Measurements from ENCODE around the gene LYVE1.

The LYVE1 gene

DNA sequence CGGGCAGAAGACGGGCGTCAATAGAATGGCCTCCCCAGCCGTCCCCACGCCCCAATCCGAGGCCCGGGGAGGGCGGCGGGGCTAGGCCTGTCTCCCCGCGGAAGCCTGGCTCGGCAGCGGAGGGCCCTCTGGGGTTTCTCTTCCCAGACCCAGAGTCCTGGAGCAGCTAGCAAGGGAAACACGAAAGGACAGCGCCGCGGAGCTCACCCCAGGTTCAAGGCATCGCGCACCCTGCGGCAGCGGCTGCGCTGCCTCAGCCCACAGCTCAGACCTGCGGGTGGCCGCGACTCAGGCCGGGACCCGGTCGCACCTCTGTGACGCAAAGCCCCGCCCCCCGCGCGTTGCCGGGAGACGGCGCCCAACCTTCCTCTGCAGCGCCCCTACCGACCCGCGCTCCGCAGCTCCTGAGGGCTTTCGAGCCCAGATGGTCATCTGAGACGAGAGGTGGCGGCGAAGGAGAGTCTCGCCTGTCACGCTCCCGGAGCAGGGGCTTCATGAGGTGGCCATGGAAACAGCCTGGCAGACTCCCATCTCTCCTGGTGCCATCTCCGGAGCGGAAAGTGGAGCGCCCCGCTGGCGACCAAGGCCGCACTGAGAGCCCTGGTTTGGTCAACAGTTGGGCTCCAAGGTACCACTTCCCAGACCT lies 27.4 kb downstream of the LYVE1 start, which contains the start of gene RNF141:
Gene RNF141 (minus strand): TSS at position 273 of the 646 bp plus-strand sequence. CDS start 7,029 bp downstream, outside the sequence.
- H3K4me1 ChIP-seq (ENCODE audit: control insufficient read depth, insufficient read depth, low read length) = no peaks in the 10 kb centered on the region
- no peaks in the 10 kb centered on the region for H3K36me3 ChIP-seq (ENCODE audit: control insufficient read depth in 2 of 2, insufficient read depth in 2 of 2, low read length in 2 of 2)
- H3K9me3 ChIP-seq (ENCODE audit: control insufficient read depth in 2 of 2, low read length in 2 of 2) = no peaks in the 10 kb centered on the region
- H3K27me3 ChIP-seq (ENCODE audit: control insufficient read depth in 1 of 2, insufficient read depth in 2 of 2, low read length in 2 of 2) = no peaks in the 10 kb centered on the region
- peak within 1 kb of the TSS; percentile 86 to 88 for H3K9ac ChIP-seq (ENCODE audit: low read length in 2 of 2)
- H3K4me3 ChIP-seq (ENCODE audit: low read length in 2 of 2) = peak within 1 kb of the TSS; percentile 79 to 84
- peak within 1 kb of the TSS; percentile 56 for H3K27ac ChIP-seq (ENCODE audit: low read length)

DNA sequence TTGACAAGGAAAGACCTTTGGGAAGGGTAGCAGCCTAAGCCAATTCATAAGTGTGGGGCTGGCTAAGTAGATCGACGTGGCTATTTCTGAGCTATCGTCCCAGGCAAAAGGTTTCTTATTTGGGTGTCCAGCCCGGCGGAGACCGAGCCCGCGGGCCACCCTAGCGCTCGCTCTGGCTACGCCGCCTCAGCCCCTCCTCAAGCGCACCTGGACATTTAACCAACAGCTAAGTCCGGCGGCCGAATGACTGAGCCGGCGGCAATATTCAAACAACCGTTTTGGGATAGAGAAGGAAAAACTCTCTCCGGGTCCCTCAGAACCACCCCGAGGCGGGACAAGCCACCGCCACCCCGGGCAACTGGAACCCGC lies 27.9 kb downstream of the LYVE1 start:
- peak overlapping the region; percentile 79 to 84 for H3K4me3 ChIP-seq (ENCODE audit: low read length in 2 of 2)
- no peaks in the 10 kb centered on the region for H3K27me3 ChIP-seq (ENCODE audit: control insufficient read depth in 1 of 2, insufficient read depth in 2 of 2, low read length in 2 of 2)
- H3K4me1 ChIP-seq (ENCODE audit: control insufficient read depth, insufficient read depth, low read length) = no peaks in the 10 kb centered on the region
- no peaks in the 10 kb centered on the region for H3K9me3 ChIP-seq (ENCODE audit: control insufficient read depth in 2 of 2, low read length in 2 of 2)
- no peaks in the 10 kb centered on the region for H3K36me3 ChIP-seq (ENCODE audit: control insufficient read depth in 2 of 2, insufficient read depth in 2 of 2, low read length in 2 of 2)
- peak overlapping the region; percentile 56 for H3K27ac ChIP-seq (ENCODE audit: low read length)
- H3K9ac ChIP-seq (ENCODE audit: low read length in 2 of 2) = peak overlapping the region; percentile 86 to 88

DNA sequence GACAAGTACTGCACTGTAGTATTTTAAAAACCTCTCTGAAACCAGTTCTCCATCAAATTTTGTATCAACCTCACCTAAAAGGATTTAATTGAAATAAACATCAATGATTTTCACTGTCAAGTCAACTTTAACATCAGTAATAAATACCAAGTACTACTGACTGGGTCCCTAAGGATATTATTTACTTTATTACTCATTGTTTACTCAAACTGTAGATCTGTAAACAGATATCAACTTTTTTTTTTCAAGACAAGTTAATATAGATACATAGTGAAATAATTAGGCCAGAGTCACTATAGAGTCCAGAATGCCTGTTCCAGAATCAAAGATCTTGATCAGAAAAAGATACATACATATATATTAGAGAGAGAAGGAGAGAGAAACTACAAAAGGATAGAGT lies 29.1 kb downstream of the LYVE1 start:
- H3K36me3 ChIP-seq (ENCODE audit: control insufficient read depth in 2 of 2, insufficient read depth in 2 of 2, low read length in 2 of 2) = no peaks in the 10 kb centered on the region
- H3K4me3 ChIP-seq (ENCODE audit: low read length in 2 of 2) = no peak overlapping the region
- no peaks in the 10 kb centered on the region for H3K27me3 ChIP-seq (ENCODE audit: control insufficient read depth in 1 of 2, insufficient read depth in 2 of 2, low read length in 2 of 2)
- H3K4me1 ChIP-seq (ENCODE audit: control insufficient read depth, insufficient read depth, low read length) = no peaks in the 10 kb centered on the region
- no peaks in the 10 kb centered on the region for H3K9me3 ChIP-seq (ENCODE audit: control insufficient read depth in 2 of 2, low read length in 2 of 2)
- no peak overlapping the region for H3K27ac ChIP-seq (ENCODE audit: low read length)
- H3K9ac ChIP-seq (ENCODE audit: low read length in 2 of 2) = no peak overlapping the region

DNA sequence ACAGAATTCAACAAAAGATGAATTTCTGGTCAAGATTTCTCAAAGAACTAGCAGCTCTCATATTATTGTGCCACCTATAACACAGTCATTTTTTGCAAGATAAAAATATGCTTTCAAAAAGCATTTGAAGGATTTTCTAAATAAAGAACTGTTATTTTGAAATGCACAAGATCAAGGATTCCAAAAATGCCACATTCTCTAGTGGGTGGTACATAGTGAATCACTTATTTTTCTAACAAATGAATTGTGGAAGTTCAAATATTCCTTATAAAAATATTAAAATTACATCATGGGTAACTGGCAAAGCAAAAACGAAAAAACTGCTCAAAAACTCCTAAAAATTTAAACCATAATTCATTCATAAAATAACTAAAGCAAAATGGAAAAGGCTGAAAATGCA lies 29.5 kb downstream of the LYVE1 start:
- Histone ChIP-seq H3K9ac (ENCODE audit: low read length in 2 of 2) (no peak overlapping the region), H3K36me3 (ENCODE audit: control insufficient read depth in 2 of 2, insufficient read depth in 2 of 2, low read length in 2 of 2) (no peaks in the 10 kb centered on the region), H3K27me3 (ENCODE audit: control insufficient read depth in 1 of 2, insufficient read depth in 2 of 2, low read length in 2 of 2) (no peaks in the 10 kb centered on the region), H3K4me3 (ENCODE audit: low read length in 2 of 2) (no peak overlapping the region), H3K4me1 (ENCODE audit: control insufficient read depth, insufficient read depth, low read length) (no peaks in the 10 kb centered on the region), H3K9me3 (ENCODE audit: control insufficient read depth in 2 of 2, low read length in 2 of 2) (no peaks in the 10 kb centered on the region), H3K27ac (ENCODE audit: low read length) (no peak overlapping the region)

DNA sequence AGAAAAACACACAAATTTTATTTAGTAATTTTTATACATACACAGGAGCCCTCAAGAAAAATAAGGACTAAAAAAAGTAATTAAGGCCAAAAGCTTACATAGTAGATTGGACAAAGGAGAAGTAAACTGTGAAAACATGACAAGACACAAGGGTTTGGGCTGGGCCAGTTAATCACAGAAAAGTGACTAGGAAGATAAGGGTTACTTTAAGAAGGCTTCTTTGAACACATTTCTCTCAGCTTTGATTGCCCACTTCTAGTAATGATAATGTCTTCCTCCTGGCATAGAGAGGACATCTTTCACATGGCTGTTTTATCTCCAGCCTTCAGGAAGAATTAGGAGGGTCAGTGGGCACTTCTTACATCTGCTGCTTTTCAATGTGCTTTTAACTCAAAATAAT lies 30.9 kb downstream of the LYVE1 start:
- Histone ChIP-seq H3K36me3 (ENCODE audit: control insufficient read depth in 2 of 2, insufficient read depth in 2 of 2, low read length in 2 of 2) (no peaks in the 10 kb centered on the region), H3K9ac (ENCODE audit: low read length in 2 of 2) (no peak overlapping the region)

DNA sequence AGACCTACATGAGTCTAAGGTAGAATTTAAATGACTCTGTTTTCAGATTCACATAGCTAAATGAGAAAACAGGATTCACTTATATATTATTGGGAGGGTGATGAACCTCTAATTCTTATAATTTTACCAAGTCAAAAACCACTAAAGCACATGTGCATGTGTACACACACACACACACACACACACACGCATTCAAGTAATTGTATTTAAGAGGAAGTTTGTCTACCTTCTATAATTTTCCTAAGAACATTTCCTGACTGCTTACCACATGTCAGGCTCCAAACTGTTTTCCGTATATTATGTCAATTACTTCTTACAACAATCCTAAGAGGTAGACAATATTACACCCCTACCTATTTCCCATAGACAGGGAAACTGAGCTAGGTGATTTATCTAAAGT lies 34.1 kb downstream of the LYVE1 start:
- H3K4me3 ChIP-seq (ENCODE audit: low read length in 2 of 2) = no peak overlapping the region
- H3K27ac ChIP-seq (ENCODE audit: low read length) = no peak overlapping the region
- H3K9me3 ChIP-seq (ENCODE audit: control insufficient read depth in 2 of 2, low read length in 2 of 2) = no peaks in the 10 kb centered on the region
- no peaks in the 10 kb centered on the region for H3K27me3 ChIP-seq (ENCODE audit: control insufficient read depth in 1 of 2, insufficient read depth in 2 of 2, low read length in 2 of 2)
- no peaks in the 10 kb centered on the region for H3K4me1 ChIP-seq (ENCODE audit: control insufficient read depth, insufficient read depth, low read length)
- H3K9ac ChIP-seq (ENCODE audit: low read length in 2 of 2) = no peak overlapping the region
- H3K36me3 ChIP-seq (ENCODE audit: control insufficient read depth in 2 of 2, insufficient read depth in 2 of 2, low read length in 2 of 2) = peaks cover 4 to 14% of the 10 kb centered on the region in 2 donors

More for the DNA sequence above, 30.9 kb downstream of the LYVE1 start:
- no peaks in the 10 kb centered on the region for H3K4me1 ChIP-seq (ENCODE audit: control insufficient read depth, insufficient read depth, low read length)
- H3K4me3 ChIP-seq (ENCODE audit: low read length in 2 of 2) = no peak overlapping the region
- no peak overlapping the region for H3K27ac ChIP-seq (ENCODE audit: low read length)
- H3K27me3 ChIP-seq (ENCODE audit: control insufficient read depth in 1 of 2, insufficient read depth in 2 of 2, low read length in 2 of 2) = no peaks in the 10 kb centered on the region
- H3K9me3 ChIP-seq (ENCODE audit: control insufficient read depth in 2 of 2, low read length in 2 of 2) = no peaks in the 10 kb centered on the region

DNA sequence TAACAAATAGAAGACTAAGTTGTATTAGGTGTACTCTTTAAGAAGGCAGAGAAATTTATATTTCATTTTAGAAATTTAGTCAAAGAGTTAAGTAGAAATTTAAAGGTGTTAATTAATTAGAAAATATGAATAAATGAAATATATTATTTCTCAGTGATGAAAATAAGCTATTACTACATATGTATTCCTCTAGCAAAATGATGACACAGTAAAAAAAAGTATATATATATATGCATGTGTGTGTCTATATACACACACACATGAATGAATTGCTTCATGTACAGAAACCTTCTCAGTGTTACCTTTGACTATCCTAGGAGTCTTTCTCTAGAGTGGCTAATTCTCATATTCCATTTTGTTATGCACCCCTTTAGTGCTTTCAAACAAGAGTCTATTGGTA lies 35.1 kb downstream of the LYVE1 start:
- H3K4me3 ChIP-seq (ENCODE audit: low read length in 2 of 2) = no peak overlapping the region

DNA sequence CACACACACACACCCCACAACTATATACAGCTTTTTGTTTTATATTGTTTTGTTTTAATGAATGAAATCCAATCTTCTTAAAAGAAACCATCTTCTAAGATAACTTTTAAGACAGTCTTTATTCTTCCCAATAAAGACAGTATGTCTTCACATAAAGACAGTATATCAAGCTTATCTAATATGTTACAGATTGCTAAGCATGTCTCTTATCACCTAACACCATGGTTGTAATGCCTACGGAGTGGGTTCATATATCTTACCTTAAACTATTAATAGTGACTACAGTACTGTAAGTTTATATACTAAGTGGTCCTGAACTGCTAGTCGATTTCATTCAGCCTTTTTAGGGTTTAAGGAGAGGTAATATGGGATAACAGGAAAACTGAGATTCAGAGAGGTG lies 35.9 kb downstream of the LYVE1 start:
- H3K4me3 ChIP-seq (ENCODE audit: low read length in 2 of 2) = no peak overlapping the region
- H3K27ac ChIP-seq (ENCODE audit: low read length) = no peak overlapping the region
- no peak overlapping the region for H3K9ac ChIP-seq (ENCODE audit: low read length in 2 of 2)
- H3K36me3 ChIP-seq (ENCODE audit: control insufficient read depth in 2 of 2, insufficient read depth in 2 of 2, low read length in 2 of 2) = peaks cover 5 to 21% of the 10 kb centered on the region in 2 donors
- no peaks in the 10 kb centered on the region for H3K9me3 ChIP-seq (ENCODE audit: control insufficient read depth in 2 of 2, low read length in 2 of 2)
- no peaks in the 10 kb centered on the region for H3K4me1 ChIP-seq (ENCODE audit: control insufficient read depth, insufficient read depth, low read length)
- H3K27me3 ChIP-seq (ENCODE audit: control insufficient read depth in 1 of 2, insufficient read depth in 2 of 2, low read length in 2 of 2) = no peaks in the 10 kb centered on the region

More for the DNA sequence above, 35.1 kb downstream of the LYVE1 start:
- Histone ChIP-seq H3K27me3 (ENCODE audit: control insufficient read depth in 1 of 2, insufficient read depth in 2 of 2, low read length in 2 of 2) (no peaks in the 10 kb centered on the region), H3K36me3 (ENCODE audit: control insufficient read depth in 2 of 2, insufficient read depth in 2 of 2, low read length in 2 of 2) (peaks cover 4 to 21% of the 10 kb centered on the region in 2 donors), H3K27ac (ENCODE audit: low read length) (no peak overlapping the region), H3K9ac (ENCODE audit: low read length in 2 of 2) (no peak overlapping the region), H3K9me3 (ENCODE audit: control insufficient read depth in 2 of 2, low read length in 2 of 2) (no peaks in the 10 kb centered on the region), H3K4me1 (ENCODE audit: control insufficient read depth, insufficient read depth, low read length) (no peaks in the 10 kb centered on the region)

DNA sequence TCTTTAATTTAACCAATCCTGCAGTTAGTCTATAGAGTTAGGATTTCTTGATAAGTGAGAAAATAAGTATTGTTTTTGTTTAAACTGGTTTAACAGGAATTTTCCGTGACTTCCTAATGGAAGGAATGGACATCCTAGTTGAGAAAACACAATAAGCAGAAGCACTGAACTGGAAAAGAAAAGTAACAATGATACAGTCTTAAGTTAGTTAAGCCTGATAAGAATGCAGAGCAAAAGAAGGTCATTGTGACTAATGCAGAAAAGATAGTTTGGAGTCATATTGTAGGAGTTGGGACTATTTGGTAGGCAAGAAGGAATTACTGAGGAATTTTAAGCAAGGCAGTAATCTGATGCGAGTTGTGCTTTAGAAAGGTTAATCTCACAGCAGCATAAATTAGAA lies 39.2 kb downstream of the LYVE1 start:
- Histone ChIP-seq H3K27me3 (ENCODE audit: control insufficient read depth in 1 of 2, insufficient read depth in 2 of 2, low read length in 2 of 2) (no peaks in the 10 kb centered on the region), H3K9ac (ENCODE audit: low read length in 2 of 2) (no peak overlapping the region), H3K27ac (ENCODE audit: low read length) (no peak overlapping the region), H3K9me3 (ENCODE audit: control insufficient read depth in 2 of 2, low read length in 2 of 2) (no peaks in the 10 kb centered on the region), H3K4me3 (ENCODE audit: low read length in 2 of 2) (no peak overlapping the region), H3K4me1 (ENCODE audit: control insufficient read depth, insufficient read depth, low read length) (no peaks in the 10 kb centered on the region), H3K36me3 (ENCODE audit: control insufficient read depth in 2 of 2, insufficient read depth in 2 of 2, low read length in 2 of 2) (peaks cover 13 to 33% of the 10 kb centered on the region in 2 donors)

DNA sequence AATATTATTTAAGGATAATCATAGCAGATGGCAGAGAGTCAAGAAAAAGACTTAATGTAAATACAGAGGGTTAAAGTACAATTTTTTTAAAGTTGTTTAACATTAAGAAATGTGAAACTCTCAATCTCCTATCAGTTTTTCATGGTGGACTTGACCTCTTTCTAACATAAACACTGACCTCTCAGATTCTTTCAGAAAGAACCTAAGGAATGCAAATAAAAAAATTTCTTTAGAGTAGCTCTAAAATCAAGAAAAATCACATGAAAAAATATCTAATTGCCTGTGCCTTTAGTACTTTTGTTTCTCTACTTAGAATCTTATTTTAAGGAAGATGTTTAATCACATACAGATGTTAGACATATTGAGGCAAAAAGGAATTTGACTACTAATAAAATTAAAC lies 40.3 kb downstream of the LYVE1 start:
- H3K4me3 ChIP-seq (ENCODE audit: low read length in 2 of 2) = no peak overlapping the region
- no peak overlapping the region for H3K9ac ChIP-seq (ENCODE audit: low read length in 2 of 2)
- peaks cover 13 to 34% of the 10 kb centered on the region in 2 donors for H3K36me3 ChIP-seq (ENCODE audit: control insufficient read depth in 2 of 2, insufficient read depth in 2 of 2, low read length in 2 of 2)
- H3K4me1 ChIP-seq (ENCODE audit: control insufficient read depth, insufficient read depth, low read length) = no peaks in the 10 kb centered on the region
- no peaks in the 10 kb centered on the region for H3K27me3 ChIP-seq (ENCODE audit: control insufficient read depth in 1 of 2, insufficient read depth in 2 of 2, low read length in 2 of 2)
- H3K27ac ChIP-seq (ENCODE audit: low read length) = no peak overlapping the region
- H3K9me3 ChIP-seq (ENCODE audit: control insufficient read depth in 2 of 2, low read length in 2 of 2) = no peaks in the 10 kb centered on the region

Measured in stomach smooth muscle (tissue), 2 donors.